ENCODE results near the gene GALM.
"Not testable (repeated sequence)": the region's sequence is repeated elsewhere in the genome, so short reads cannot be mapped to it uniquely, and the experiment has no call there.

GALM gene

DNA sequence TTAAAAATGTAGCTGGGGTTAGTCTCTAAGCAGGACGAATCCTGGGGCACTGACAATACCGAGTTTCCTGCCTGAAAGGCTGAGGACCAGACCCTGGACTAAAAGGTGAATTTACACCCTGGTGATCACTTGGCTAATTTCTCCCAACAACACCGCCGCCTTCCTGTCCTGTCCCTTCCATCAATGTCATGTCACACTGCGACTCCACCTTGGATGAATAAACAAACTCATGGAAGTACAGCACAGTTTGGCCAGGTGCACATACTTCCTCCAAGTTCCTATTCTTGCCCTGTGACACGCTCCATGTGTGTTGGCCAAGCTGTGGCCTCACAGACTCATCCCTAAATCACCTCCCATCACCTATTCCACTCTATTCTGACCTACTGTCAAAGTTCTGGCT lies 15.9 kb upstream of the GALM start:
- no peak for DNase-seq (ENCODE audit: low read depth)

DNA sequence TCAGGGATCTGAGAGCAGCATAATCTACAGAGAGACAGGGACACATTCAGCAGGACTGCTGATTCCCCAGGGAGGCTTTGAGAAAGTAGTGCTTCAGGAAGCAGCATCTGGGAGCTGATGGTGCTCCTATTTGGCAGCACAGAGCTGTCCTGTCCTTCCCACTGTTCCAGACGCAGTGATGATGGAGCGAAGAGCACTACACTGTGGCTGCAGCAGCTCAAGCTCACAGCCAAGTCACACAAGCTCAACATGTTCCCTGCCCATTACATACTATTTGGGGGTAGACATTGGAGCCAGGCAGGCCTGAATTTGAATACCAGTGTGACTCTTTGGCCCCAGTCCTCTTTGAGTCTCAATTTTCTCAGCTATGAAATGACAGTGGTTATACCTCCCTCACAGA lies 15.2 kb upstream of the GALM start:
- DNase-seq (ENCODE audit: low read depth): no peak

DNA sequence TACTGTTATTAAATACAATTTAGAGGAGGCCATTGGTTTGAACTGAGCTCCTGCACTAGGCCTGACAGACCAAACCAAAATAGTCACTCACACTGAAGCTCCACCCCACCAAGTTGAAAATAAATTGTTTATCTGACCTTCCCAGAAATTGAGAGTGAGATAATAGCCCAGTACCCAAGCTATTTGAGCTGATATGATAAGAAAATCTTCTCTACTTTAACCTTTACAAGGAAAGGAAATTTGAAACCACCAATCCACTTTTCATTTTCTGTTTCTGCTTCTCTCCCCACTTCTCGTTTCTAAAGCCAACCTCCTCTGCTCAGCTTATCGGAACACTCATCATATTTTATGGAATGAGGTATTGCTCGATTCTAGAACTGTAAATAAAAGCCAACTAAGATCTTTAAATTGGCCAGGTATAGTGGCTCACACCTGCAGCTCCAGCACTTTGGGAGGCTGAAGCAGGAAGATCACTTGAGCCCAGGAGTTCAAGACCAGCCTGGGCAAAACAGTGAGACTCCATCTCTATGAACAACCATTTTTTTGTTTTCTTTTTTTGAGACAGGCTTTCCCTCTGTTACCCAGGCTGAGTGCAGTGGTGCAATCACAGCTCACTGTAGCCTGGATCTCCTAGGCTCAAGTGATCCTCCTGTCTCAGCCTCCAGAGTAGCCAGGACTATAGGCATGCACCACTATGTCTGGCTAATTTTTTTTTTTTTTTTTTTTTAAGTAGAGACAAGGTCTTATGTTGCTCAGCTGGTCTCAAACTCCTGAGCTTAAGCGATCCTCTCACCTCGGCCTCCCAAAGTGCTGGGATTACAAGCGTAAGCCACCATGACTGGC lies 13.3 kb upstream of the GALM start:
- DNase-seq (ENCODE audit: low read depth): no peak

DNA sequence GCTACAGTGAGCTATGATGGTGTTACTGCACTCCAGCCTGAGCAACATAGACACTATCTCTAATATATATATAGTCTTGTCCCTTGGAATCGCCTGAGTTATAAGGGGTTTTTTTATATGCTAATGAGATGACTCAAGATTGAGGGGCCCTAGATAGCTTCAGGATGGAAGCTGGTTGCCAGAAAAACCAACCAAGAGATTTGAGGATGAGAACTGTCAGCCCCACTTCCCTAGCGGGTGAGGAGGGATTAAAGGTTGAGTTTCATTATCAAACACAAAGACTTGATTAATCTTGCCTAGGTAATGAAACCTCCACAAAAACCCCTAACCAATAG lies 12.6 kb upstream of the GALM start:
- DNase-seq (ENCODE audit: low read depth): no peak

DNA sequence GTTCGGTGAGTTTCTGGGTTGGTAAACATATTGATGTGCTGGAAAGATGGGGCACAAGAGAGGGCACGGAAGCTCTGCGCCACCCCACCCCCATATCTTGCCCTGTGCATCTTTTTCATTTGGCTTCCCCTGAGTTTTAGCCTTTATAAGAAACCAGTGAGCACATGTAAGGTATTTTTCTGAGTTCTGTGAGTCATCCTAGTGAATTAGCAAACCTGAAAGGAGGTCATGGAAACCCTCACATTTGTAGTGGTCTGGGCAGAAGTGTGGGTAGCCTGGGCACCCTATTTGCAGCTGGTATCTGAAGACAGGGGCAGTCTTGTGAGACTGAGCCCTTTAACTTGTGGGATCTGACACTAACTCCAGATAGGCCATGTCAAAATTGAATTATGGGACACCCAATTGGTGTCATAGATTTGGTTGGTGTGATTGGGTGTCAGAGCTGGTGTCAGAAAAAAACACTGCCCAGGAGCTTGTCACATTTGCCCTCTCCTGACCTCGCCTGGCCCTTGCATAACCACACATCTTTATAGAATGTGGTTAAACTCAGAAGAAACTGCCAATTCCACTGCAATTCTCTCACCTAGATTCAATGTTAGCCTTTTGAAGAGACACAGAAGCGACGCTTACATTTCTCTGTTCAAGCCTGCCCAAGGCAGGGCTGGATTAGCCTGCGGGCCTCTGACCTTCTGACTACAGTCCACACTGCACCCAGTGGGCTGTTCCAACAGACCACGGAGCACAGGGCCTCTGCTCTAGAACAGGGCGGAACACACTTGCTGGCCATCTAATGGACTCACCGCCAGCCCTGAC lies 12.0 kb upstream of the GALM start:
- DNase-seq (ENCODE audit: low read depth): no peak

DNA sequence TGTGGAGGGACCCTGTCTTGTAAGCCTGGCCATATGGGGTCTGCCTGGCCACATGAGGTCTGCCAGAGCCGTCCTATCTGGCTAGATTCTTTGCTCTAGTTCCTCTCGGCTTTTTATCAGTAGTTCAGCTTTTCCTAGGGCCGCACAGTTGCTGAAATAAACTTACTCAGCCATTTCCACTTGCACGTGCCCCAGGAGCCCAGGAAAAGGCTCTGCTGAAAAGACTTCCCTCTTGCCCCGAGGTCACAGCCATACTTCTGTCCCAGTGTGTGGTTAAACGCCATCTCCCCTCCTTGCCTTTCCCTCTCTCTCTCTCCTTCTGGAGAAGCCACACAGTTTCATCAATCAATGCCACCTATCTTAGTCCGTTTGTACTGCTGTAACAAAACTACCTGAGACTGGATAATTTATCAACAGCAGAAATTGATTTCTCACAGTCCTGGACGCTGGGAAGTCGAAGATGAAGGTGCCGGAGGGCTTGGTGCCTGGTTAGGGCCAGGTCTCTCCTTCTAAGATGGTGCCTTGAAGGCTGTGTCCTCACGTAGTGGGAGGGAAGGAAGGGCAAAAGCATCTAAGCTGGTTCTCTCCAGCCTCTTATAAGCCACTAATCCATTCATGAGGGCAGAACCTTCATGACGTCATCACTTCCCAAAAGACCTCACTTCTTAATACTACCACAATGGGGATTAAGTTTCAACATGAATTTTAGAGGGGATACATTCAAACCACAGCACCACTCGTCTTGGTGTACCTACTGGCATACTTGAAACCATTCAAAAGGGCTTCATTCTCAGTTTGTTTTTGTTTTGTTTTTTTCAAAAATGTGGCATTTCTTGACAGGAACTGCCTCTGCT lies 11.2 kb upstream of the GALM start:
- no peak for DNase-seq (ENCODE audit: low read depth)

DNA sequence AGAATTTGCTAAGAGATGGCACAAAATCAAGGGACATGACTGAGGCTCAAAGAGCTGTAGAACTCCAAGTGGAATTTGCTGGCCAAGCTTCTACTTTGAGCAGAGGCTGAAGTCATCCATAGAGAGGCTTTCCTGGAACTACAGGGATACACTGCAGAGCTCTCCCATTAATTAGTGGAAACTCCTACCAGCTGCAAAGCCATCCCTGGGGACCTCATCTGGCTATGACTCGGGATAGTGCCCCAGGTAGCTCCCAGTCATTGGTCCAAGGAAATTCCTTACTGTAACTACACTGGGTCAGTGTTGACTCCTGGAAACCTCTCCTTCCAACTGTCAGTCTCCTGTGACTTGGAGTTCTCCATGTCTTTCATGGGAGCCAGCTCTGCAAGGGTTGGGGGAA lies 10.5 kb upstream of the GALM start:
- no peak for DNase-seq (ENCODE audit: low read depth)

DNA sequence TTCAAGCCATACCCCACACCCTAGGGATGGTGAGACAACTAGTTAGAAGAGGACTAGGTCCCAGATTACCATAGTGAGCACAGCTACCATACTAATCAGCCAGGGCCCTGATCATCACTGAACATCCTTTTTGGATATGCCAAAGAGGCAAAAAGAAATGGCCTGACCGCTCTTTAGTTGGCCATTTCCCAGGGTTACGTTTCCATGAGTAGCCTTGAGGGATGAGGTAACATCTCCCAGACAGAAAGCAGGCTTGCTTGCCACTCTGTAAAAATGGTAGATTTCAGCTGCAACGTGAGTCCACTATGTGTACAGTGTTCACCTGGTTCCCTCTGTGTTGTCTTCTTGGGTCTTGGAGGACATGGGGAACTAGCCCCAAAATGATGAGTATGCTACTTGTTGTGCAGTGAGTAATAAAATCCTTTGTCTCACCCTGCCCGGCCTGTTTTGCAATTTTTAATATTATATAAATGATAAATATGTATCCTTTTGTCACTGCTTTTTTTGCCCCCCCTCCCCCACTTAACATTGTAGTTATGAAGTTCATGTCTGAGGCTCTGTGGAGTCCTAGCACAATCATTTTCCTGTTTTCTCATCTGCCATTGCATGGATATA lies 8.9 kb upstream of the GALM start:
- no peak for DNase-seq (ENCODE audit: low read depth)

DNA sequence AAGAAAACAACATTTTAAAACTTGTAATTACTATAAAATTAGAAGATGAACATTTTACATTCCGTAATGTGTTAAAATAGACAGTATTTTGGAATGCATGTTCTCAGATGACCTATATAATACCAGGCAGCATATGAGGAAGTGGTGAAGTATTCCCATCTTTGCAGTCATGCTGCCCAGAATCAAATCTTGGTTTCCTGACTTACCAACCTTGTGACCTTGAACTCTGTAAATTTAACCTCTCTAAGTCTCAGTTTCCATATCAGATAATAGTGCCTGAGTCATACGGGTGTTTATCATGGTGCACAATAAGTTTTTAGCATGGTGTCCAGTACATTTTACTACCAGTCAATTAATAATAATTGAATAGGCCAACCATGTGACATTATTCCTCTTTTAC lies 7.3 kb upstream of the GALM start:
- DNase-seq (ENCODE audit: low read depth): no peak

DNA sequence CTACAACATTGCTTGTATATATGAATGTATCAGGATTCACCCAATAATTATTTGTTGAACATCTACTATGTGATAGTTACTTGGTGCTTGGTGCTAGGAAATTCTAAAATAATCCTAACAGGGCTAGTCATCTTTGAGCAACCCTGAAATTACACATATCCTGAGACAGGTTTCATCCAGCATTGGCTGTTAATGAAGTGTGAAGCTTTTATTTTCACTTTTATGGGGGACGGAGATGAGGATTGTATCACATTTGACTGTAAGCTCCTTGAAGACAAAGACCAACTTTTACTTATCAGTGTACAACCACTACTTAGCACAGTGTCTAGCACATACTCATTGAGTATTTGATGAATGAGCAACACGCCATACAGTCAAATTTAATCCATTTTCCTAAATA lies 6.8 kb upstream of the GALM start:
- DNase-seq (ENCODE audit: low read depth): no peak

DNA sequence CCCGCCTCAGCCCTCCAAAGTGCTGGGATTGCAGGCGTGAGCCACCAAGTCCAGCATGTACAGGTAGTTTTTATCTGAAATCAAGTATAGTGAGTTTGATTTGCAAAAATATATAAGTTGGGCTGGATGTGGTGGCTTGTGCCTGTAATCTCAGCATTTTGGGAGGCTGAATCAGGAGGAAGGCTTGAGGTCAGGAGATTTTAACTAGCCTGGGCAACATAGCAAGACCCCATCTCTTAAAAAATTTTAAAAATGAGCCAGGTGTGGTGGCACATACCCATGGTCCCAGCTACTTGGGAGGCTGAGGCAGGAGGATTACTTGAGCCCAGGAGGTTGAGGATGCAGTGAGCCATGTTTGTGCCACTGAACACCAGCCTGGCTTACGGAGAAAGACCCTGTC lies 5.6 kb upstream of the GALM start:
- no peak for DNase-seq (ENCODE audit: low read depth)

DNA sequence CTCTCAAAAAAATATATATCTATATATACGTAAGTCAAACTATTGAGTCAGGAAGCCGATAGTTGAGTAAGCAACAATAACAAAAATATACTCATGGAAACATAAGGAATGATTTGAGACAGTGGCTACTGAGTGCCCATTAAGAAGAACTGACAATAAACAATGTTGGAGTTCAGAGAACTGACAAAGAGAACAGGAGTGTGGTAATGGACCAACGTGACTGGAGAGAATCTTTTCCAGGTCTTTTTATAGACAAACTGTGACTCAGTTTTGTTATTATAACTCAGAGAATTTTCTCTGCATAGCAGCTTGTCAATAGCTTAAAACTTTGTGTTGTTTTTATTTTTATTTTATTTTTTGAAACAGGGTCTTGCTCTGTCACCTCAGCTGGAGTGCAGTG lies 4.6 kb upstream of the GALM start:
- no peak for DNase-seq (ENCODE audit: low read depth)

DNA sequence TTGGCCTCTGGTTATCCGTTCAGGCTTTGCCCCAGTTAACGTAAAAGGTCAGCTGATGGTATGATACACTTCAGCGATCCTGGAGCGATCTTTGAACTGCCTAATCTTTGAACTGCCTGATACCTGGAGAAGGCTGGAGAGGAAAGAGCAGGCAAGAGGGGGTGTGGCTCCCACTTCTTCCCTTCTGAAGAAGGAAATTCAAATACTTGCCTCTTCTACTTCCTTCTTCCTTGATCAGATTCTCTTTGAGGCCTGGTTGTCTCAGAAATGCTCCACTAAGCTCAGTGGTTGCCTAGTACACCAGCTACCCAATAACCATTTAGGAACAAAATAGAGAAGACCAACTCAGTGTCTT lies 619 bp downstream of the GALM start:
- DNase-seq (ENCODE audit: low read depth): no peak

DNA sequence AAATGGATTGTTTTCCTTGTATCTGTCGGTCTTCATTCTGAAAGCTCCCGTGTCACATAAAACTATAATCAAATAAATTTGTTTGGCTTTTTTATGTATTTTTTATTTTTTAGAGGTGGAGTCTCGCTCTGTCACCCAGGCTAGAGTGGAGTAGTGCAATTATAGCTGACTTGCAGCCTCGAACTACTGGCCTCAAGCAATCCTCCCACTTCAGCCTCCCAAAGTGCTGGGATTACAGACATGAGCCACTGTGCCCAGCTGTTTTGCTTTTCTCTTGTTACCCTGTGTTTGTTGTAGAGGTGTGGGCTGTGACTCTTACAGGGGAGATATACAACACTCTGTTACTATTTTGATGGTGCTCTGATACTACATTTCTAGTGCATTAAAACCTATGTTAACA lies 2.2 kb downstream of the GALM start:
- no peak for DNase-seq (ENCODE audit: low read depth)

DNA sequence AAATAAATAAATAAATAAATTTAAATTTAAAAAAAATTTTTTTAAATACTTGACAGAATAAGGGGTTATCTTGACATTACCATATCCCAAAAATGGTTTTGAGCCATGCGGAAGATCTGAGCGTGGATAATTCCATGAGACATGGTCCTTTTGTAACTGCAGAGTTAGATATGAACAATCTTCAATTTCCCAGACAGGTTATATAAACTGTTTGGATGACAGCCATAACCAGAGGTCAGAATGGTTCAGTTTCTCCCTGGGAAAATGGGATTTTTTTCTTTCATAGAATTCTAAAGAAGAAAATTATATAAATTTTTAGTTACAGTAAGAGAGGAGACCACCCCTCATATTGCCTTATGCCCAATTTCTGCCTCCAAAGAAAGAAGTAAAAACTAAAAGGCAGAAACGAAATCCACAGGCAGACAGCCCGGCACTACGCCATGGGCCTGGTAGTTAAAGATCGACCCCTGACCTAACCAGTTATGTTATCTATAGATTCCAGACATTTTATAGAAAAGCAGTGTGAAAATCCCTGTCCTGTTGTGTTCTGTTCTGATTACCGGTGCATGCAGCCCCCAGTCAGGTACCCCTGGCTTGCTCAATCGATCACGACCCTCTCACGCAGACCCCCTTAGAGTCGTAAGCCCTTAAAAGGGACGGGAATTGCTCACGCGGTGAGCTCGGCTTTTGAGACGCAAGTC lies 3.0 kb downstream of the GALM start:
- DNase-seq (ENCODE audit: low read depth): no peak

DNA sequence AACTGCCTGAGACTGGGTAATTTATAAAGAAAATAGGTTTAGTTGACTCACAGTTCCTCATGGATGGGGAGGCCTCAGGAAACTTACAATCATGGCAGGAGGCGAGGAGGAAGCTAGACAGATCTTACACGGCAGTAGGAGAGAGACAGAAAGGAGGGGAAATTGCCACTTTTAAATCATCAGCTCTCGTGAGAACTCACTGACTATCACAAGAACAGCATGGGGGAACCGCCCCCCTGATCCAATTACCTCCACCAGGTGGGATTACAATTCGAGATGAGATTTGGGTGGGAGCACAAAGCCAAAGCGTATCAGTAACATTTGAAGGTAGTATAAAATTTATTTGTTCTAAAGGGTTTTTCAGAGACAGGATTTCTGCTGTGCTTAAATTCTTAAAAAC lies 5.4 kb downstream of the GALM start:
- DNase-seq (ENCODE audit: low read depth): no peak

DNA sequence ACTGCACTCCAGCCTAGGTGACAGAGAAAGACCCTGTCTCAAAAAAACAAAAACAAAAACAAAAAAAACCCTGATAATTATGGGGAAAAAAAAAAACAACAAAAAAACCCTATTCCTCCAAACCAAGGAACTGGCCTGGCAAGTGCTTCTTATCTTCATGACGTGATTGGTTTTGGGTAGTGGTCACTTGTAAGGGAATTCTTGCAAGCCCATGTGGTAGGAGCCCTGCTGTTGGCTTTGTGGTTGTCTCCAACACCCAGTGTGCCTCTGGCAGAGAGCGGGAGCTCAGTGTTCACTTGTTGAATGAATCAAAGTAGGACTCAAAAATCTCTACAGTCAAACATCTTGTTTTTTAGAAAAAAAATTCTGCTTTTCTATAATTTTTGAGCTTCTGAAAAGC lies 6.0 kb downstream of the GALM start:
- no peak for DNase-seq (ENCODE audit: low read depth)

DNA sequence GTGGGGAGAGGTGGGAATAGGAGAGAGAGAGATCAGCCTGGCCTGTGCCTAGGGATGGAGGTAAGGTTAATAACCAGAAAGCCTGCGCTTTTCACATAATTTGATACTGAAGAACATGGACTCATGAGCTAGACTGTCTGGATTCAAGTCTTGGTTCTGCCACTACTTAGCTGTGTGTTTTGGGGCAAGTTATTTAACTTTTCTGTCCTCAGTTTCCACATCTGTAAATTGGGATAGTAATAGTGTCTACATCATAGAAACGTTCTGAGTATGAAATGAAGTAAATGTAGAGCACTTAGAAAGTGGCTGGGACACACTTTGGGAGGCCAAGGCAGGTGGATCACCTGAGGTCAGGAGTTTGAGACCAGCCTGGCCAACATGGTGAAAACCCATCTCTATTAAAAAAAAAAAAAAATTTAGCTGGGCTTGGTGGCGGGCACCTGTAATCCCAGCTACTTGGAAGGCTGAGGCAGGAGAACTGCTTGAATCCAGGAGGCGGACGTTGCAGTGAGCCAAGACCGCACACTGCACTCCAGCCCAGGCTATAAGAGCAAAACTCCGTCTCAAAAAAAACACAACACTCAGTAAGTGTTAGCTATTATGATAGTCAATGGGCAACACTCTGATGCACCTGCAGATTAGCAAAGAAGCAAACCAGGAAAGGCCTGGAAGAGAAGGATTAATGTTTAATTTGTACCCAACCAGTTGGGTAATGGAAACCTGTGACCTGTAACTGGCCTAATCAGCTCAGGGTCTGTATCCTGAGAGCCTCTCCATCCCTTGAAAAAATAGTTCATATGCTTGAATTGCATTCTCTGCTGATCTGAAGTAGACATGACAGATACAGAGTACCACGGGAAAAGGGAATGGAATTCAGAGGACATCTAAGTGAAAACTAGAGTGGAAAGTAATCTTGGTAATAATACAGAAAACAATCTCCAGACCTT lies 6.8 kb downstream of the GALM start:
- DNase-seq (ENCODE audit: low read depth): no peak

DNA sequence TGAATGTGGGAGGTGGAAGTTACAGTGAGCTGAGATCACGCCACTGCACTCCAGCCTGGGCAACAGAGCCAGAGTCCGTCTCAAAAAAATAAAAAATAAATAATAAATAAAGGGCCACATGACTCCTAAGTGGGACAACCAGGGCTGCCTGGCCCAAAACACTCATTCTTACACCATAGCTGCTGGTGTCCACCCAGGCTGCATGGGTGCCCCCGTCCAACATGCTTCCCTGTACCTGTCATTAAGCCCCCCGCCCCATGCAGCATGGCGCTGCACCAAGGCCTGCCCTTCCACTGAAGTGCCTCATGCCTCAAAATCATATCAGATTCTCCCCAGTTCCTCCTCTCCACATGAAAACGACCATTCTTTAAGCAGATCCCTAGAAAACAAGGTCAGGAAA lies 10.8 kb downstream of the GALM start:
- DNase-seq (ENCODE audit: low read depth): no peak

DNA sequence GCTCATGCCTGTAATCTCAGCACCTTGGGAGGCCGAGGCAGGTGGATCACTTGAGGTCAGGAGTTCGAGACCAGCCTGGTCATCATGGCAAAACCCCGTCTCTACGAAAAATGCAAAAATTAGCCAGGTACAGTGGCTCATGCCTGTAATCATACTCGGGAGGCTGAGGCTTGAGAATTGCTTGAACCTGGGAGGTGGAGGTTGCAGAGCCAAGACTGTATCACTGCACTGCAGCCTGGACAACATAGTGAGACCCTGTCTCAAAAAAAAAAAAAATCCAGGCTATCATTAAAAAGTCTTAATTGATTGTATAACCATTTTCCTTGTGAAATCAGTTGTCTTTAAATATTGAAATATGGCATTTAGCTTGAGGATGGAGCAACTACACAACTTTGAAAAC lies 15.0 kb downstream of the GALM start:
- DNase-seq (ENCODE audit: low read depth): not testable (repeated sequence)
